ENCODE data around the gene CFAP92. TPM values are rescaled to one million over a fixed set of nuclear protein-coding genes. Genes with fewer than 3 reads are reported as not detected.
A peak's percentile ranks its signal among the peaks of the same experiment; 100 is the strongest.
"Not testable (repeated sequence)": the region's sequence is repeated elsewhere in the genome, so short reads cannot be mapped to it uniquely, and the experiment has no call there.

Gene CFAP92
- polyA plus RNA-seq, 1 donor from 2014 or later: not detected

DNA sequence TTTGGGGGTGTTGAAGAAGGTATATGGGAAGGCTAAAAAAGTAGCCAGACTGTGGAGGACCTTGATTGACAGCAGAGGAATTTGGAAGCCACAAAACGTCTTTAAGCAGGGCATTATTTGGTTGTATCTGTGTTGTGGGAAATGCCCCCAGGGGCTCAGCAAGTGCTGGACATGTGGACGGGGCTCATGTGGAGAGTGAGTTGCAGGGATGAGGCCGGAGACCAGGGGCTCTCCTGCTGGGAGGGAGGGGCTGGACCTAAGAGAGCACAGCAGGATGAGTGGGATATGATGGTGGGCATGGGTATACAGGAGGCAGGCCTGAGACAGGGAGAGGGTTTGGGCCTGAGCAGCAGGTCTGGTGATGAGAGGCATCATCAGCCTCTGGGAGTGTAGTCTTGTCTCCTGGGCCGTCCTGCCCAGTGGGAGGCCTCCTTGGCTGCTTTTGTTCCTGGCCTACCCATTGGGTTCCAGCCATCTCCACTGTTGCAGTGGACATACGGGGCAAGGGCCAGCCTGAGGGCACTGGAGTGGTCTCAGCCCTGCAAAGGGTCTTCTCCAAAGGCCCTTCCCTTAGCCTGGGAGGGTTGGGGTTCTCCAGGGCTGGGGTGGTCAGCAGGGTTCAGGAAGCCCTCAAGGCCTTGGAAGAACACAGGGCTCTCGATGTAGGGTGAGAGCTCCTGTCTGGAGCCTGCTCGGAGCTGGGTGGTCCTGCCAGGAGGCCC lies 86.9 kb downstream of the CFAP92 start:
- no peaks in the 10 kb centered on the region for H3K27me3 Mint-ChIP-seq
- H3K4me3 Mint-ChIP-seq: no peak overlapping the region
- H3K36me3 Mint-ChIP-seq: peaks cover 8% of the 10 kb centered on the region
- H3K27ac Mint-ChIP-seq: peak overlapping the region in 1 of 3 donors; percentile 81
- no peaks in the 10 kb centered on the region for H3K9me3 Mint-ChIP-seq
- no peaks in the 10 kb centered on the region for H3K4me1 Mint-ChIP-seq

- H3K27me3 Mint-ChIP-seq: no peaks in the 10 kb centered on the region
- H3K36me3 Mint-ChIP-seq: peaks cover 8% of the 10 kb centered on the region
- peak overlapping the region in 1 of 3 donors; percentile 81 for H3K27ac Mint-ChIP-seq
Measured at GRCh38 chr3:128906031-128906803, 87.7 kb downstream of the CFAP92 start.

DNA sequence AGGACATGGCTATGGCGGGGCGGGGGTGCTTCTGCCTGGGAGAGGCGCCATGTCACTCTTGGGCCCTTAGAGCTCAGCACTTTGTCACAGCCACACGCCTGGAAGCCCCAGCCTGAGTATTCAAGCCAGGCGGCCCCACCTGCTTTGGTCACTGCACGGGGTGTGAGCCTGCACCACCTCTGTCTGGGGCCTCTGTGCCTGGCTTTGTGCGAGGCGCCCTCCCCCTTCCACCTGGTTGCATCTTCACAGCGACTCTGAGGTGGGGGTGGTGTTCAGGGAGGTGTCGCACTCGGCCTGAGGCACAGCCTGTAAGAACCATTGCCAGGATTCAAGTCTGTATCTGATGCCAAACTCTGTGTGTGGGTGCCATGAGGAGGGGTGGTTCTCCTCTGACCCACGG lies 90.4 kb downstream of the CFAP92 start:
- Mint-ChIP-seq H3K27me3 (no peaks in the 10 kb centered on the region), H3K9me3 (no peaks in the 10 kb centered on the region), H3K36me3 (peaks cover 10% of the 10 kb centered on the region), H3K27ac (no peak overlapping the region), H3K4me3 (no peak overlapping the region), H3K4me1 (no peaks in the 10 kb centered on the region)

More at GRCh38 chr3:128906031-128906803, 87.7 kb downstream of the CFAP92 start:
- H3K9me3 Mint-ChIP-seq: no peaks in the 10 kb centered on the region
- no peaks in the 10 kb centered on the region for H3K4me1 Mint-ChIP-seq
- no peak overlapping the region for H3K4me3 Mint-ChIP-seq

DNA sequence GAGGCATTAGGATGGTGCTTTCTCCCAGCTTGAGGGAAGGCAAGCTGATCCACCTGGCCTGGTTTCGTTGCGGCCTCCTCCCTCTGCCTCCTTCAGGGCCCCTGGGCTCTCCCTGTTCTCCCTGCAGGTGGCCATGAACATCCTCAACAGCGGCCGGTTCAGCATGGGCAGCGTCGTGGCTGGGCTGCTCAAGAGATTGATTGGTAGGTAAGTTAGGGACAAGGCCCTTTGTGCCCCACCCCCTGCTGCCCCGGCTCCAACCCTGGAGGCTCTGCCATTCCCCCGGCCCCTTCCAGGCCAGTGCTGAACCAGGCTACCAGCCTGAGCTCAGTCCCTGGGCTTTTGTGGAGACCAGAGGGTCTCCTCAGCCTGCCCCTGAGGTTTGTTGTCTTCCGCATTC lies 91.5 kb downstream of the CFAP92 start:
- H3K27me3 Mint-ChIP-seq: no peaks in the 10 kb centered on the region
- no peak overlapping the region for H3K27ac Mint-ChIP-seq
- peaks cover 10% of the 10 kb centered on the region for H3K36me3 Mint-ChIP-seq
- no peaks in the 10 kb centered on the region for H3K9me3 Mint-ChIP-seq
- H3K4me3 Mint-ChIP-seq: no peak overlapping the region
- H3K4me1 Mint-ChIP-seq: no peaks in the 10 kb centered on the region

DNA sequence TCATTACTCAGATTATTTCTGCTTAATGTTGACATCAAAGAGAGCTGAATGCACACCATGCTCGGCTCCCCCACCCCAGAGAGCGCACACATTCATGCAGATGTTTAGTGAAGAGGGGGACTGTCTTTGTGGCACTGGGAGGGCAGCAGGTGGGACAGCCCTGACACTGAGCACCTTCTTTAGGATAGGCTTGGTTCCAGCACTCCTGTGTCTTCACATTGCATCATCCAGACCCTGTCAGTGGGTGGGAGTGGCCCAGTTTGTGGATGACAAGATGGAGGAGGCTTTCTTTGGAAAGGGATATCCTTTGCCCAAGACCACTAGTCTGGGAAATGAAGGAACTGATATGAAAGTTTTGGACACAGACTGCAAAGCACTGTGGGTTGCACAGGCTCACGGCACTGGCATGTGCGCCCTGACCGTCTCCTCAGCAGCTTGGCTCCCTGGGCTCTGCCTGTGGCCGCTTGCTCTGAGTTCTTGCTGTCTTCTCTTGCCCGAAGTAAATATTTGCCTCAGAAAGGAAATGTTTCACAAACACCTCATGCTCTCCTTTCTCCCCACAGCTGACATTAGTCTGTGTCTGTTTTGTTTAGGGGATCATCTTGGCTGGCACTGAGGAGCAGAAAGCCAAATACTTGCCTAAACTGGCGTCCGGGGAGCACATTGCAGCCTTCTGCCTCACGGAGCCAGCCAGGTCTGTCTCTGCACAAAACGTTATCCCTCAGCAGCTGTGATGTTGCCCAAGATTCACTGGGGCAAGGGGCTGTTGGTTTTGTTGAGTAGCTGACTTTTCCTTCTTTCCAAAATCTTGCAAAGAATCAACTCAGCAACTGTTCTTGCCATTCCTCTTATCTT lies 97.8 kb downstream of the CFAP92 start:
- Mint-ChIP-seq H3K4me1 (no peaks in the 10 kb centered on the region), H3K9me3 (no peaks in the 10 kb centered on the region), H3K36me3 (peaks cover 4% of the 10 kb centered on the region), H3K27me3 (no peaks in the 10 kb centered on the region), H3K27ac (peak overlapping the region in 1 of 3 donors; percentile 71), H3K4me3 (no peak overlapping the region)

DNA sequence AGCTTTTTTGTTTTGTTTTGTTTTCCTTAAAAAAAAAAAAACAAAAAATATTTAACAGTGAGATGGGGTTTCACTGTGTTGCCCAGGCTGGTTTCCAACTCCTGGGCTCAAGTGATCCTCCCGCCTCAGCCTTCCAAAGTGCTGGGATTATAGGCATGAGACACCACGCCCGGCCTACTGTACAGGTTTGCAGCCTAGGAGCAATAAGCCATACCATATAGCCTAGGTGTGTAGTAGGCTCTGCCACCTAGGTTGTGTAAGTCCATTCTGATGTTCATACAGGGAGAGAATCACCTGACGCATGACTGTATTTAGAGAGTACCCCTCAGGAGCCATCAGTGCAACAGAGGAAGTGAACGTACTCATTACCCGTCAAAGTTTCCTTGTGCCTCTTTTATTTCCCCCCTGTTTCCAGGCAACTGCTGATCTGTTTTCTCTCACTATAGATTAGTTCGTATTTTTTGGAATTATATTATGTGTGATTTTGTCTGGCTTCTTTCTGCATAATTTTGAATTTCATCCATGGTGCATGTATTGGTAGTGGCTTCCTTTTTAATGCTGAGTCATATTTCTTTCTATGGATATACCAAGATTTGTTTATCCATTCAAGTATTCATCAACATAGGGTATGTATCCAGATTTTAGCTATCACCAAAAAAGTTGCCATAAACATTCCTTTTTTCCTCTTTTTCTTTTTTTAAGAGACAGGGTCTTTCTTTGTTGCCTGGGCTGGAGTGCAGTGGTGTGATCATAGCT lies 104.6 kb downstream of the CFAP92 start:
- Mint-ChIP-seq H3K4me1 (peaks cover 0 to 3% (median 0%) of the 10 kb centered on the region in 3 donors), H3K9me3 (no peaks in the 10 kb centered on the region), H3K27ac (no peak overlapping the region), H3K36me3 (peaks cover 4% of the 10 kb centered on the region), H3K4me3 (no peak overlapping the region), H3K27me3 (no peaks in the 10 kb centered on the region)

GRCh38 chr3:128884992-128885391 lies 108.9 kb downstream of the CFAP92 start:
- no peak overlapping the region for H3K4me3 Mint-ChIP-seq
- no peaks in the 10 kb centered on the region for H3K27me3 Mint-ChIP-seq
- no peaks in the 10 kb centered on the region for H3K9me3 Mint-ChIP-seq
- H3K4me1 Mint-ChIP-seq: peaks cover 9 to 23% (median 12%) of the 10 kb centered on the region in 3 donors
- no peak overlapping the region for H3K27ac Mint-ChIP-seq
- H3K36me3 Mint-ChIP-seq: peaks cover 7% of the 10 kb centered on the region

- peak overlapping the region in 1 of 4 donors; percentile 95 for H3K4me3 Mint-ChIP-seq
- peak overlapping the region in 1 of 3 donors; percentile 5 for H3K27ac Mint-ChIP-seq
- H3K9me3 Mint-ChIP-seq: no peaks in the 10 kb centered on the region
- peaks cover 18 to 39% (median 28%) of the 10 kb centered on the region in 3 donors for H3K4me1 Mint-ChIP-seq
- H3K36me3 Mint-ChIP-seq: peaks cover 7% of the 10 kb centered on the region
- H3K27me3 Mint-ChIP-seq: peaks cover 1% of the 10 kb centered on the region
Measured at GRCh38 chr3:128882719-128883118, 111.2 kb downstream of the CFAP92 start.

DNA sequence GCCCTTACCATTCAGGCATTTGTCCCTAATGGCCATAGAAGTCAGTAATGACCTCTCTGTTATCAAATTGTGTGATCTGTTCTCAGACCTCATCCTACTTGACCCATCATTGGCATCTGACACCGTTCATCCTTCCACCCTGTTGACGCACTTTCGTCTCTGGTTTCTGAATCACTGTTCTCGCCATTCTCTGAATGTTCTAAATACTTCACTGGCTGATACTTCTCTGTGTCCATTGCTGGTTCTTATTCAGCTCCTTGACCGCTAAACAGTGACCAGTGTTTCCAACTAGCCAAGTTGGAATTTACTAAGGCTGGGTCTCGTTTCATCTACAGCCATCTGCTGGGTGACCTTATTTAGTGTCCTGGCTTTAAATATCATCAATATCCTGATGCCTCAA lies 112.3 kb downstream of the CFAP92 start:
- Mint-ChIP-seq H3K27ac (peak overlapping the region in 2 of 3 donors; percentile 16 to 75), H3K36me3 (peaks cover 5% of the 10 kb centered on the region), H3K9me3 (no peaks in the 10 kb centered on the region), H3K27me3 (peaks cover 1% of the 10 kb centered on the region), H3K4me1 (peaks cover 19 to 41% (median 28%) of the 10 kb centered on the region in 3 donors), H3K4me3 (peak overlapping the region in 3 of 4 donors; percentile 32 to 95 (median 61))

GRCh38 chr3:128880455-128880854 lies 113.4 kb downstream of the CFAP92 start:
- H3K36me3 Mint-ChIP-seq, H3K9me3 Mint-ChIP-seq, H3K27me3 Mint-ChIP-seq: not testable (repeated sequence)
- peak overlapping the region; percentile 94 to 95 (median 94) for H3K4me3 Mint-ChIP-seq
- peak overlapping the region; percentile 93 to 99 (median 95) for H3K27ac Mint-ChIP-seq
- H3K4me1 Mint-ChIP-seq: peaks cover 19 to 41% (median 28%) of the 10 kb centered on the region in 3 donors

DNA sequence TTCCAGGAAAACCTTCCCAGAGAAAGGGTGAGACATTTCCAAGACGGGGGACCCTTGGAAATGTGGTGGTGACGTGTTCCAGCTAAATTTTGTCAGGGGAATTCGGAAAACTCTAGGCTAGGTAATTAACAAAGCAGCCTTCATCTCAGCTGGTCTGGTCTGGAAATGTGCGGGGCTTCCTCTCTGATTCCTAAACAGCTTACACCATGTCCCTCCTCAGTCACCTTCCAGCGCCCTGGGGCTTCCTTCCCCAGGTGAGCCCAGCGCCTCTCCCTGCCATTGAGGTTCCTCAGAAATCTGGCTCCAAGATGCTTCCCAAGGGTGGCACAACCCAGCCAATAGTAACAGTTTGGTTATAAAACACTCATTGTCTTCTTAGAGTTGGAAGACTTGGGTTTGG lies 113.9 kb downstream of the CFAP92 start:
- H3K9me3 Mint-ChIP-seq: no peaks in the 10 kb centered on the region

GRCh38 chr3:128879125-128879969 lies 114.5 kb downstream of the CFAP92 start, which contains the start of gene ACAD9:
TSS of gene ACAD9 (plus strand) at chr3:128879620. CDS start at chr3:128879692, 72 bp downstream.
- Mint-ChIP-seq H3K4me1 (peaks cover 17 to 41% (median 28%) of the 10 kb centered on the region in 3 donors), H3K27ac (peak within 1 kb of the TSS; percentile 93 to 99 (median 95)), H3K4me3 (peak within 1 kb of the TSS; percentile 94 to 95 (median 94)), H3K36me3 (peaks cover 3% of the 10 kb centered on the region), H3K9me3 (no peaks in the 10 kb centered on the region), H3K27me3 (peaks cover 1% of the 10 kb centered on the region)

More for the DNA sequence above, 113.9 kb downstream of the CFAP92 start:
- H3K27ac Mint-ChIP-seq: peak overlapping the region; percentile 93 to 99 (median 95)
- H3K4me3 Mint-ChIP-seq: peak overlapping the region; percentile 94 to 95 (median 94)
- peaks cover 17 to 41% (median 28%) of the 10 kb centered on the region in 3 donors for H3K4me1 Mint-ChIP-seq
- peaks cover 4% of the 10 kb centered on the region for H3K36me3 Mint-ChIP-seq
- peaks cover 1% of the 10 kb centered on the region for H3K27me3 Mint-ChIP-seq

- no peaks in the 10 kb centered on the region for H3K9me3 Mint-ChIP-seq
- H3K27ac Mint-ChIP-seq: peak overlapping the region; percentile 93 to 99 (median 95)
- H3K27me3 Mint-ChIP-seq: peaks cover 1% of the 10 kb centered on the region
- H3K36me3 Mint-ChIP-seq: peaks cover 3% of the 10 kb centered on the region
- H3K4me3 Mint-ChIP-seq: peak overlapping the region; percentile 94 to 95 (median 94)
- H3K4me1 Mint-ChIP-seq: peaks cover 17 to 38% (median 22%) of the 10 kb centered on the region in 3 donors
Measured at GRCh38 chr3:128878556-128879124, 115.2 kb downstream of the CFAP92 start.
